DND-41 (cell line): ENCODE measurements around the gene IPO11.

Experiments
- CTCF ChIP-seq: IDR thresholded peaks from 2 replicates; pipeline ENCODE4 v1.5.1; 2012; ENCODE audit warnings: borderline replicate concordance, low read length, moderate library complexity, mild to moderate bottlenecking; ENCODE audit not compliant: poor library complexity, severe bottlenecking; ENCODE audit errors: extremely low read depth
- EZH2 ChIP-seq: IDR thresholded peaks from 3 replicates; pipeline ENCODE4 v1.6.1; 2012; ENCODE audit warnings: borderline replicate concordance, low read depth, mild to moderate bottlenecking, moderate library complexity, low read length, inconsistent platforms; ENCODE audit not compliant: severe bottlenecking

- TF ChIP-seq CTCF (no peak), EZH2 (no peak)
Observed at GRCh38 chr5:62647241-62647640, 234.7 kb downstream of the IPO11 start.
